ENCODE data around the gene CAMSAP2. TPM values are rescaled to one million over a fixed set of nuclear protein-coding genes. Genes with fewer than 3 reads are reported as not detected.

CAMSAP2 gene
- total and polyA plus RNA-seq, 2 of the 8 experiments (the other 6 are each of a cell fraction or from before 2014, with no cell fraction given): 4.2 to 27.6 TPM

DNA sequence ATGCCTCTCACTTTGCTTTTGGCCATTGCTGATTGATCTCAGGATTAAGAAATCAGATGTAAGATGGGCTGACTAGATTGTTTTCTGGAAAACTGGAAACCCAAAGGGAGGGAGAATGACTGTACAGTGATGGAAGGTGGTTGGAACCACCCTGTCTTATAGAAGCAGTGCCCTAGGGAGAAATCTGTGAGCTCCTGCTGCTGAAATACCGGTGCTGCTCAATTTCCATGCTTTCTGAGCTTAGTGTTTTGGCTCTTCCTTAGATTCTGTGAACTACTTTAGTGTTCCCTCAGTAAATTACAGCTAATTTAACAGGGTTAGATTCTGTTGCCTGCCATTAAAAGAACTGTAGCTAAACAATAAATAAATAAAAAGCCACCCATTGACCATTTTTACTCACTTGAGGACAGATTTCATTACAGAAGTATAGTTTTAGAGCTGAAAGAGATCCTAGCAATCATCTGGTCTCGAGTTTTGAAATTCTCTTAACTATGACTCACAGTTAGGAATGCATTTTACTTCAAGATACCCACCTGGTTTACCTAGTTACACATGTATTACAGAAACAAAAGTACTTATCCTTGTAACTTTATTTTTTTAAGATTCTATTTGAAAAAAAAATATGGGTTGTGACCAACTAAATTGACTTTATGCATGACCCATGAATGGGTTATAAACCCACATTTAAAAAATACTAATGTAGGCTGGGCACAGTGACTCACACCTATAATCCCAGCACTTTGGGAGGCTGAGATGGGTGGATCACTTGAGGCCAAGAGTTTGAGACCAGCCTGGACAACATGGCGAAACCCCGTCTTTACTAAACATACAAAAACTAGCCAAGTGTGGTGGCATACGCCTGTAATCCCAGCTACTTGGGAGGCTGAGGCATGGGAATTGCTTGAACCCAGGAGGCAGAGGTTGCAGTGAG lies 33.2 kb downstream of the CAMSAP2 start:
- H4K8ac ChIP-seq (ENCODE audit: extremely low read depth, insufficient read depth, low read length): no peak overlapping the region
- no peaks in the 10 kb centered on the region for H3K9me3 ChIP-seq (ENCODE audit: insufficient read depth in 2 of 2, low read depth in 1 of 2, low read length in 1 of 2)
- H3K4me2 ChIP-seq (ENCODE audit: insufficient read depth in 1 of 2, low read depth in 2 of 2, low read length in 2 of 2): no peak overlapping the region
- no peak for DNase-seq (ENCODE audit: low read depth in 1 of 2, low spot score in 2 of 2)
- H2AFZ ChIP-seq (ENCODE audit: low read length): no peak overlapping the region
- no peak overlapping the region for H2BK15ac ChIP-seq (ENCODE audit: low read length)
- peak overlapping the region in 1 of 4 experiments; percentile 8; a peak in 1 of 7 replicates for H3K9ac ChIP-seq (replicated peaks in 1 of 4; ENCODE audit: extremely low read depth in 1 of 4, low read depth in 3 of 4, low read length in 3 of 4)
- H3K18ac ChIP-seq (ENCODE audit: extremely low read depth, low read length): no peak overlapping the region
- H3K4ac ChIP-seq (replicated peaks; ENCODE audit: insufficient read length, low read depth, low read length): no peak overlapping the region
- no peak overlapping the region for H2BK12ac ChIP-seq (ENCODE audit: low read depth, low read length)
- H3K14ac ChIP-seq (ENCODE audit: insufficient read length): no peak overlapping the region
- no peaks in the 10 kb centered on the region for H3K23me2 ChIP-seq (ENCODE audit: low read depth, low read length)
- H3K79me2 ChIP-seq (ENCODE audit: control insufficient read depth in 1 of 2, insufficient read depth in 2 of 2, low read length in 2 of 2): no peaks in the 10 kb centered on the region; a peak in 1 of 4 replicates
- no peak overlapping the region for H2AK5ac ChIP-seq (ENCODE audit: low read depth, low read length)
- 95% methylated on average over 5 of the region's 5 CpGs; no CpG with 5 or more reads in 1 of the 2 experiments for WGBS, 2 experiments (ENCODE audit: extremely low coverage in 1 of 2, insufficient coverage in 1 of 2, insufficient read length in 1 of 2, insufficient replicate concordance in 2 of 2, low coverage in 1 of 2, low lambda C conversion rate in 2 of 2, missing lambda C conversion rate in 1 of 2)
- no peak overlapping the region for H4K91ac ChIP-seq (replicated peaks; ENCODE audit: insufficient read length, low read length)
- no peak overlapping the region for H3K23ac ChIP-seq (ENCODE audit: insufficient read length)
- H3K4me3 ChIP-seq (ENCODE audit: extremely low read depth in 1 of 4, insufficient read depth in 2 of 4, low read depth in 3 of 4, low read length in 4 of 4): no peak overlapping the region
- no peak overlapping the region for H2BK5ac ChIP-seq (ENCODE audit: low read depth, low read length)
- no peak overlapping the region for H3K56ac ChIP-seq (replicated peaks; ENCODE audit: insufficient read length, low read depth, low read length)
- ChIA-PET CTCF (ENCODE audit: partially characterized antibody) (interaction anchor here (0.6 to 1.8 kb wide), 5 partner anchors 14 to 492 kb away, joined by 3 to 5 read pairs (median 3); no protein-coding TSS in a partner anchor), POLR2A (ENCODE audit: partially characterized antibody) (interaction anchor here (1.4 kb wide), 1 partner anchor 9 kb away, joined by 3 read pairs; no protein-coding TSS in a partner anchor)
- H4K5ac ChIP-seq (ENCODE audit: insufficient read length, low read depth, low read length): no peak overlapping the region
- H3K36me3 ChIP-seq (ENCODE audit: control insufficient read depth in 2 of 4, insufficient read depth in 4 of 4, low read length in 3 of 4): peaks cover 0 to 13% (median 0%) of the 10 kb centered on the region in 4 experiments; a peak in 4 of 8 replicates
- H2BK20ac ChIP-seq (ENCODE audit: low read length): no peak overlapping the region
- no peaks in the 10 kb centered on the region for H3K79me1 ChIP-seq (ENCODE audit: low read depth, low read length)
- H4K20me1 ChIP-seq (replicated peaks in 1 of 2; ENCODE audit: control insufficient read depth in 1 of 2, insufficient read depth in 2 of 2, low read length in 2 of 2): peaks cover 0 to 2% of the 10 kb centered on the region in 2 experiments
- no peaks in the 10 kb centered on the region for H3K27me3 ChIP-seq (replicated peaks in 1 of 4; ENCODE audit: control insufficient read depth in 3 of 4, extremely low read depth in 1 of 4, insufficient read depth in 3 of 4, low read length in 3 of 4)
- H3K27ac ChIP-seq (ENCODE audit: low read depth, low read length): no peak overlapping the region
- TF ChIP-seq FOSL1 (IDR thresholded peaks at IDR 0.05; ENCODE audit: insufficient read depth, low read depth, low read length) (no peak), TAF1 (IDR thresholded peaks at IDR 0.05; ENCODE audit: low read depth, low read length) (no peak), SIX5 (IDR thresholded peaks at IDR 0.05; ENCODE audit: low read depth, low read length) (no peak), KDM5A (IDR thresholded peaks at IDR 0.05; ENCODE audit: low read length) (no peak), SIRT6 (IDR thresholded peaks at IDR 0.05; ENCODE audit: low read length) (no peak), CEBPB (IDR thresholded peaks at IDR 0.05; ENCODE audit: low read depth, low read length) (no peak), RXRA (IDR thresholded peaks at IDR 0.05; ENCODE audit: insufficient read depth, low read depth, low read length) (no peak), SAP30 (IDR thresholded peaks at IDR 0.05; ENCODE audit: insufficient read depth, insufficient replicate concordance, low read length) (no peak)
- H3K4me1 ChIP-seq (replicated peaks in 1 of 4; ENCODE audit: control insufficient read depth in 3 of 4, insufficient read depth in 4 of 4, low read length in 3 of 4): no peaks in the 10 kb centered on the region
- no peak for FAIRE-seq
- H2BK120ac ChIP-seq (replicated peaks; ENCODE audit: low read depth, low read length): no peak overlapping the region
